ENCODE data around the gene SPIB.

- TF ChIP-seq GATA2 (IDR thresholded peaks at IDR 0.05; ENCODE audit: low read depth, low read length) (no peak), GATA3 (IDR thresholded peaks at IDR 0.05; ENCODE audit: low read depth, low read length) (no peak)
Observed at GRCh38 chr19:50384685-50385535, 33.8 kb upstream of the SPIB start.
